Measurements from ENCODE around the gene ME3.

ME3 gene

GRCh38 chr11:86617502-86617901 lies 54.9 kb downstream of the ME3 start:
- DNase-seq: no peak

- no peak for DNase-seq
Measured at GRCh38 chr11:86615487-86615886, 56.9 kb downstream of the ME3 start.

GRCh38 chr11:86610559-86611341 lies 61.7 kb downstream of the ME3 start:
- DNase-seq: no peak

- peak; percentile 74 for DNase-seq
Measured at GRCh38 chr11:86608251-86608799, 64.1 kb downstream of the ME3 start.

- no peak for DNase-seq
Measured at GRCh38 chr11:86606836-86607481, 65.5 kb downstream of the ME3 start.

GRCh38 chr11:86606270-86606835 lies 66.1 kb downstream of the ME3 start:
- DNase-seq: no peak

- DNase-seq: no peak
Measured at GRCh38 chr11:86596861-86597586, 75.4 kb downstream of the ME3 start.

- no peak for DNase-seq
Measured at GRCh38 chr11:86595955-86596354, 76.5 kb downstream of the ME3 start.

- no peak for DNase-seq
Measured at GRCh38 chr11:86595451-86595850, 77.0 kb downstream of the ME3 start.

- no peak for DNase-seq
Measured at GRCh38 chr11:86594746-86595145, 77.7 kb downstream of the ME3 start.

GRCh38 chr11:86593833-86594232 lies 78.6 kb downstream of the ME3 start:
- no peak for DNase-seq

- DNase-seq: peak; percentile 35
Measured at GRCh38 chr11:86592659-86593451, 79.6 kb downstream of the ME3 start.

- no peak for DNase-seq
Measured at GRCh38 chr11:86592047-86592591, 80.3 kb downstream of the ME3 start.

GRCh38 chr11:86591631-86592030 lies 80.8 kb downstream of the ME3 start:
- DNase-seq: no peak

GRCh38 chr11:86589856-86590589 lies 82.4 kb downstream of the ME3 start:
- DNase-seq: no peak

GRCh38 chr11:86589204-86589603 lies 83.2 kb downstream of the ME3 start:
- DNase-seq: no peak

GRCh38 chr11:86588566-86589090 lies 83.8 kb downstream of the ME3 start:
- no peak for DNase-seq

- no peak for DNase-seq
Measured at GRCh38 chr11:86587264-86588193, 84.9 kb downstream of the ME3 start.

GRCh38 chr11:86586307-86586706 lies 86.1 kb downstream of the ME3 start:
- no peak for DNase-seq

GRCh38 chr11:86582898-86583297 lies 89.5 kb downstream of the ME3 start:
- DNase-seq: no peak
